GM04504 (cell line): ENCODE results near the gene ARHGAP26.
A peak's percentile ranks its signal among the peaks of the same experiment; 100 is the strongest.
"Not testable (repeated sequence)": the region's sequence is repeated elsewhere in the genome, so short reads cannot be mapped to it uniquely, and the experiment has no call there.

Source experiments
- DNase-seq: peaks from one replicate; pipeline ENCODE4 v3.0.0-alpha.2; 2012; ENCODE audit warnings: low read depth

The ARHGAP26 gene

GRCh38 chr5:143092711-143093451 is 322.7 kb downstream of the ARHGAP26 start:
- DNase-seq, result not testable (repeated sequence)

DNA sequence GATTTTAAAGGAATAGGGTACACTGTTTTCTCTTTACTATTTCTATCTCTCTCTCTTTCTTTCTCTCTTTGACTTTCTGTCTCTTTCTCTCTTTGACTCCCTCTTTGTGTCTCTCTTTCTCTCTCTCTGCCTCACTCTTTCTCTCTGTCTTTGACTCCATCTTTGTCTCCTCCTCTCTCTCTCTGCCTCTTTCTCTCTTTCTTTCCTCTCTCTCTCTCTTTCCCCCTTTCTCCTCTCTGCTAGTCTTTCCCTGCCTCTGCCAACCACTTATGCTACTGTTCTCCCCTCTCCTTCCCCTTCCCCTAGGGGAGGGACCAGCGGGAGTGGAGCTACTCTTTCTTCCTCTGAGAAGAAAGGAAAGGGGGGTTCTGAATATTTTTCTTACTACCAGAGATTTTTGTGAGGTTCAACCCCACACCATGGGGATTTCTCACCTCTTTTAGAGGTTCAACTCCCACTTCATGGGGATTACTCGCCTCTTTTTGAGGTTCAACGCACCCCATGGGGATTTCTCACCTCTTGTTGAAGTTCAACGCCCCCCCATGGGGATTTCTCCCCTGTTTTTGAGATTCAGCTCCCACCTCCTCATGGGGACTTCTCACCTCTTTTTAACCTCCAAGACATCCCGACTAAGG is 323.4 kb downstream of the ARHGAP26 start:
- DNase-seq, result no peak

- DNase-seq, result no peak
Observed at GRCh38 chr5:143094087-143094521, 323.9 kb downstream of the ARHGAP26 start.

GRCh38 chr5:143094608-143095007 is 324.4 kb downstream of the ARHGAP26 start:
- not testable (repeated sequence) for DNase-seq

GRCh38 chr5:143101121-143101520 is 330.9 kb downstream of the ARHGAP26 start:
- no peak for DNase-seq

DNA sequence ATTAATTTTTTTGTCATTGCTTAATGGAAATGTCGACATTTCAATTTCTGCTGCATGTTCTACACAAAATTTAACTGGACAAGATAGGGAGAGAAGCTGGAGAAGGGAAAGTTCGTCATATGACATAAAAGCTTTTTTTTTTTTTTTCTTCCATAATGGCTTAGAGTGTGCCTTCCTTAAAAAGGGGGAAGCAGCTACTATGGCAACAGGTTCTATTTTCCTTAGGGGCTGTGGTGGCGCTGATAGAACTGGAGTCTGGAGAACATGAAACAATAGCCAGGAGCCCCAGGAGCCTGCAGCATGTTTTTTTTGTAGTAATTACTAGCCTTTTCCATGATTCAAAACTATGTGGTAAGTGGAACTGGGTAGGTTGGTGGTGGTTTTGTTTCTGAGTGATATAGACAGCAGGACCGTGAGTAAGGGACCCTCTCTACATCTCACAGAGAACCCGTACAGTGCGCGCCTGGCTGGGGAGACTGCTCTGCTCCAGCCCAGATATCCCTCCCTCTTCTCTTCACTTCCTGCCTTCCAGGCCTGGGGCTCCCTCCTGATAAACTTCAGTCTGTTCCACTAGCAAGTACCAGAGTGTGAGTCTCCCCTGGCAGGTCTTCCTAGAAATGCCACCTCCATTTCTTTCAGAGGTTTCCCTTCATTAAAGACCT is 331.7 kb downstream of the ARHGAP26 start:
- no peak for DNase-seq

GRCh38 chr5:143102411-143102810 is 332.2 kb downstream of the ARHGAP26 start:
- DNase-seq, result no peak

DNA sequence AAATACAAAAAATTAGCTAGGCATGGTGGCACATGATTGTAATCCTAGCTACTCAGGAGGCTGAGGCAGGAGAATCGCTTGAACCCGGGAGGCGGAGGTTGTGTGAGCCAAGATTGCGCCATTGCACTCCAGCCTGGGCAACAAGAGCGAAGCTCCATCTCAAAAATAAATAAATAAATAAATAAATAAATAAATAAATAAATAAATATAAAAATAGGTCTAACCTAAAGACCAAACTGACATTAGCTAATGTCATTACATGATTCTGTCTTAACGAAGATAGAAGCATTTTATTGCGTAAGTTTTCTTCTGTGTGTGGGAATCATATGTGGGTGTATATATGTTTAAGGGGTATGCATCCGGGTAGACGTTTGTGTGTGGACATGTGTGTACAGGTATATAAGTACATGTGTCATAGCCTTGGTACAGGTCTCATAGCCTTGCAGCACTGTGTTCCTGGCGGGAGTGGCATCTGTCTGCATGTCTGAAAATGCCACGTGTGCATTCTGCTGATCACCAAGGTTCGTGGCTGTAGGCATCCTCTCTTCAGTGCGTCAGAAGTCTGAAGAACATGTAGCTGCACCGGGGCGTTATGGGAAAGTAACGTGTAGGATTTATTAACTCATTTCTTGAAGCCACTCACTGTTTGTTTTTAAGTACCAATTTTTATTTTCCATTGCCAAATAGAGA is 335.2 kb downstream of the ARHGAP26 start:
- DNase-seq, result no peak

DNA sequence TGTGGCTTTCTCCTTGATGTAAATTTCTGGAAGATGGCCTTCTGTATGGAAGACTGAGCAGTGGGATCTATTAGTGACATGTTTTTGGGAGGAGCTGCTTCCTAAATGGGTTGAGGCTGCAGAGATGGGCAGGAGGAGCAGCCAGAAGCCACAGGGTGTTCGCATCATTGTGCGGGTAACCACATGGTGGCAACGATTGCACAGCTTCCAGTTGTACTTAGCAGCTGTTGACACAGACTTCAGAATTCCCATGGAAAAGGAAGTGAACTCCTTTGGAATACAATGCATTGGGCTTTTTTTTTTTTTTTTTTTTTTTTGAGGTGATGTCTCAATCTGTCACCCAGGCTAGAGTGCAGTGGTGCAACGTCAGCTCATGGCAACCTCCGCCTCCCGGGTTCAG is 336.0 kb downstream of the ARHGAP26 start:
- peak; percentile 61 for DNase-seq

- DNase-seq, result no peak
Observed at GRCh38 chr5:143108498-143109128, 338.4 kb downstream of the ARHGAP26 start.

DNA sequence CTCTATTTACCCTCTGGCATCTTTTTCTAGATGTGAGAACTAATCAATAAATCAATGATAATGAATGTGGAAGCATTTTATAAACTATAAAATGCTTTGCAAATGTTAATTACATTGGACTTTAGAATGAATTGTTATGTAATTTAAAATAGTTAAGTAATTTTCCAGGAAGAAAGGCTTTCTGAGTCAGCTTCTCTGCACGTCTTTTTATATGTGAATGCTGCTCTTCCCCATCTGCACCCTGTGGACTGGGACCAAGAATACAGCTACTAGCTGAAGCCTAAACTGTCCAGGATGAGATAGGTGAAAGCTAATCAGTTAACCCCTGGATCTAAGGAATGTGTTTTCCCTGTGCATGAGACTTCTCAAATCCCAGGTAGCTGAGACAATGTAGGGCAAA is 340.4 kb downstream of the ARHGAP26 start:
- no peak for DNase-seq

- DNase-seq, result no peak
Observed at GRCh38 chr5:143111799-143112198, 341.6 kb downstream of the ARHGAP26 start.

GRCh38 chr5:143113461-143113860 is 343.3 kb downstream of the ARHGAP26 start:
- DNase-seq, result no peak

DNA sequence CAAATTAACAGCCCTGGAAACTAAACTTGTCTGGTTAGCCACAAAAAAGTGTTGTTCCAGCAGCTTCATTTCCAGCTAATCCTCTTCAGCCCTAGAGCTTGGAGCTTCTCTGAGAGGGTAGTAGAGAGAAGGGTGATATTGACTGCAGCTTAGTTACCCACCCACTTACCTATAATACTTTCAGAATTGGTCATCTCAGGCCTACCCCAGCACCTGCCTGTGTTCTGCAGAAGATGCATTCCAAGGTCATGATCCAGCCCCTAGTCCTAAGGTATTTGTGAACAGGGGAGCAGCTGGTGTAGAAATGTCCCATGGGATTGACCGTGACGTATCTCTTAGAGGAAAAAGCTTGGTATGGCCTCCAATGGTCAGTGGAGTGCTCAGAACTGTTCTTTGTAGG is 344.3 kb downstream of the ARHGAP26 start:
- no peak for DNase-seq

DNA sequence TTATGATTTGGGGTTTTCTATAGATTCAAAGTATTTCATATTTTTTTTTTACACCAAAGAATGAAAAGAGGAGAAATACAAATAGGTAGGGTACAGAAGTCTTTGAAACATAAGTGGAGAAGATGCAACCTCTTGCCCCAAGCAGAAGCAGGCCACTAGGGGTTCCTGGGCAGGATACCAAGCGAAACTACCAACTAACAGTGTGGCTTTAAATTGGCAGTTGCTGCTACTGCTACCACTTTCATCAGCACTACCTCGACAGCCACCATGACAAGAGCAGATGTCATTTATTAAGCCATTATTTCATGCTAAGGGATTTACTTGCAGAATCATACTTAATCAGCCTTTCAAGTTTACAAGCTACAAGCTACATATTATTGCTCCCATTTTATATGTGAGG is 345.2 kb downstream of the ARHGAP26 start:
- no peak for DNase-seq

DNA sequence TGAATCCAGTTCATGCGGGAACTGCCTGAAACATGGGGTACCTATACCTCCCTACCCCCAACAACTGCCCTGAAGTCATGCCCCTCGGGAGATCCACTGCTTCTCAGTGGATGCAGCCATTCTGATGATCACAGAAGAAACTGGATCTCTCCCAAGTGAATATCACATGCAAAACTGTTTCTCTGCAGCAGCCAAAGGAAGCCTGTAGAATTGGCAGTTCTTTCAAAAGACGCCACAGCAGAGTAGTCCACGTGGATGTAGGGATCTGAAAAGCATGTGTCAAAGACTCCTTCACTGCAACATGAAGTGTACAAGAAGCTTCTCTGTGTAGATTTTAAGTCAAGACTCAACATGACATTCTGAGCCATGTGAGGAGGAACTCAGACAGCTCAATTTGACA is 346.6 kb downstream of the ARHGAP26 start:
- no peak for DNase-seq

DNA sequence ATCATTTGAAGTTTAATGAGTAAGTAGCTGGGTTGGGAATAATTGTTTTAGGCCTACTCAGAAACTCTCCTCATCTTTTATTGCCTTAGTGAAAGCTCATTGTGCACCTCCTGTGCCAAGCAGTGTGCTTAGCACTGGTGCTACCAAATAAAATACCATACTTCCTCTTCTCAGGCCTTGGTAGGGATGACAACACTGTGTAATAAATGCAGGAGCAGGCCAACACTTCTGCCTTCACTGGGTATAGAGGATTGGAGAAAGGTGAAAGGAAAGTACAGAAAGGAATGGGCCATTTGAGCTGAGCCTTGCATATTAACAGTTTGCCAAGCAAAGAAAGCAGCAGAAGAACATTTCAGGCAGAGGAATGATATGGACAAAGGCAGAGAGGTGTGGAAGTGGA is 347.6 kb downstream of the ARHGAP26 start:
- DNase-seq, result no peak

- no peak for DNase-seq
Observed at GRCh38 chr5:143118222-143118621, 348.0 kb downstream of the ARHGAP26 start.

DNA sequence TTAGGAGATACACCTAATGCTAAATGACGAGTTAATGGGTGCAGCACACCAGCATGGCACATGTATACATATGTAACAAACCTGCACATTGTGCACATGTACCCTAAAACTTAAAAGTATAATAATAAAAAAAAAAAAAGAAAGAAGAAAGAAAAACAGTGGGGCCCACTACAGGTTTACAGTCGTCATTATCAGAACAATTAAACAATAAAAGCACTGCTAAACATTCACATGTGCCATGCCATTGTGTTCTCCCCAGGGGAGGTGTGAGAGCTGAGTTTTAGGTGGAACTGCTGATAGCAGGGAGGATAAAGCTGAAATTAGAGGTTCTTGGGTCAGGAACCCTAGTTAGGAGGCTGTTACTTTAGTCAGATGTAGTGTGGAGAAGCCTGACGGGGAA is 348.6 kb downstream of the ARHGAP26 start:
- not testable (repeated sequence) for DNase-seq

- peak; percentile 30 for DNase-seq
Observed at GRCh38 chr5:143119291-143119769, 349.2 kb downstream of the ARHGAP26 start.

- no peak for DNase-seq
Observed at GRCh38 chr5:143119881-143120341, 349.7 kb downstream of the ARHGAP26 start.
